GM23338 (cell line): ENCODE measurements around the gene OAS1.

Source experiments
- CREB1 ChIP-seq: fragments of 250-450 bp; sonication (Bioruptor Pico); IDR thresholded peaks from 2 replicates; pipeline ENCODE4 v1.5.0; 2020; ENCODE audit warnings: low read depth, mild to moderate bottlenecking, moderate library complexity
- CTCF ChIP-seq, 2 experiments: fragments of 200-600 bp in 1 of 2; sonication (generic) in 1 of 2; conservative IDR thresholded peaks; 2 replicates each; pipeline versions ENCODE4 v1.5.1 to v1.6.1; 2016 to 2017; ENCODE audit warnings: antibody characterized with exemption in 2 of 2, low read depth in 2 of 2, mild to moderate bottlenecking in 2 of 2, moderate library complexity in 1 of 2
- ETS1 ChIP-seq: IDR thresholded peaks from 2 replicates; pipeline ENCODE4 v1.6.1; 2016; ENCODE audit warnings: antibody characterized with exemption
- EZH2 ChIP-seq: fragments of 200-600 bp; sonication (generic); IDR thresholded peaks from one replicate; pipeline ENCODE4 v1.8.0; 2017; ENCODE audit warnings: antibody characterized with exemption, mild to moderate bottlenecking, low read depth; ENCODE audit not compliant: unreplicated experiment
- EZH2phosphoT487 ChIP-seq: fragments of 200-600 bp; sonication (generic); IDR thresholded peaks from one replicate; pipeline ENCODE4 v1.8.1; 2018; ENCODE audit warnings: antibody characterized with exemption; ENCODE audit not compliant: unreplicated experiment
- JUNB ChIP-seq: IDR thresholded peaks from one replicate; pipeline ENCODE4 v1.6.1; 2016; ENCODE audit warnings: antibody characterized with exemption; ENCODE audit not compliant: unreplicated experiment
- NANOG ChIP-seq: IDR thresholded peaks from 2 replicates; pipeline ENCODE4 v1.6.1; 2016; ENCODE audit warnings: antibody characterized with exemption, borderline replicate concordance
- POLR2AphosphoS5 ChIP-seq: IDR thresholded peaks from 2 replicates; pipeline ENCODE4 v1.6.1; 2016; ENCODE audit warnings: antibody characterized with exemption, low read depth
- REST ChIP-seq: IDR thresholded peaks from one replicate; pipeline ENCODE4 v1.6.1; 2018; ENCODE audit warnings: antibody characterized with exemption; ENCODE audit not compliant: unreplicated experiment
- STAT1 ChIP-seq: IDR thresholded peaks from one replicate; pipeline ENCODE4 v1.6.1; 2016; ENCODE audit warnings: antibody characterized with exemption; ENCODE audit not compliant: unreplicated experiment
- ZNF114 ChIP-seq: fragments of 250-450 bp; sonication (Bioruptor Pico); IDR thresholded peaks from 2 replicates; pipeline ENCODE4 v1.5.0; 2020; ENCODE audit warnings: mild to moderate bottlenecking, moderate library complexity
- ZNF331 ChIP-seq: fragments of 250-450 bp; sonication (Bioruptor Pico); IDR thresholded peaks from 2 replicates; pipeline ENCODE4 v1.5.0; 2020; ENCODE audit warnings: low read depth, mild to moderate bottlenecking, moderate library complexity
- ZNF462 ChIP-seq: fragments of 250-450 bp; sonication (Bioruptor Pico); IDR thresholded peaks from 2 replicates; pipeline ENCODE4 v1.5.0; 2020; ENCODE audit warnings: mild to moderate bottlenecking, moderate library complexity

- TF ChIP-seq CTCF (conservative IDR thresholded peaks at IDR 0.05; ENCODE audit: low read depth in 2 of 2) (no peak), EZH2phosphoT487 (no peak), CREB1 (CRISPR knock-in tag) (no peak), POLR2AphosphoS5 (no peak), EZH2 (no peak), ZNF331 (CRISPR knock-in tag) (no peak), REST (no peak), NANOG (no peak), ETS1 (no peak), JUNB (no peak), STAT1 (no peak), ZNF114 (CRISPR knock-in tag) (no peak), ZNF462 (CRISPR knock-in tag) (no peak)
Measured at GRCh38 chr12:112894128-112894527, 12.6 kb upstream of the OAS1 start.
